HL-60/S4 treated with phorbol 12-myristate 13-acetate at 8.2 ng/mL for 4 days and 3 days (cell line): ENCODE measurements around the gene USH2A.

Source experiments
- in situ Hi-C: fragments of 300-500 bp; cut with MboI; formaldehyde crosslinking; loops from 2 replicates; pipeline ENCODE4 v1.15.0; 2022; ENCODE audit warnings: low sequenced_read_pairs

Gene USH2A

GRCh38 chr1:216422821-216423520 is at the start of gene USH2A:
USH2A (minus strand) TSS chr1:216423448; CDS start chr1:216422336, 1,112 bp downstream.
- in situ Hi-C loops, result no loop called here

GRCh38 chr1:216466162-216466801 is 43.0 kb upstream of the USH2A start:
- in situ Hi-C loops, result no loop called here

GRCh38 chr1:216464489-216464888 is 41.2 kb upstream of the USH2A start:
- in situ Hi-C loops, result no loop called here

- in situ Hi-C loops, result no loop called here
Observed at GRCh38 chr1:216462066-216462775, 39.0 kb upstream of the USH2A start.

GRCh38 chr1:216461466-216461865 is 38.2 kb upstream of the USH2A start:
- in situ Hi-C loops, result no loop called here

GRCh38 chr1:216459651-216460207 is 36.5 kb upstream of the USH2A start:
- in situ Hi-C loops, result no loop called here

GRCh38 chr1:216458812-216459211 is 35.6 kb upstream of the USH2A start:
- in situ Hi-C loops, result no loop called here

GRCh38 chr1:216457356-216457755 is 34.1 kb upstream of the USH2A start:
- in situ Hi-C loops, result no loop called here

GRCh38 chr1:216456682-216457081 is 33.4 kb upstream of the USH2A start:
- in situ Hi-C loops, result no loop called here

GRCh38 chr1:216453777-216454176 is 30.5 kb upstream of the USH2A start:
- in situ Hi-C loops, result no loop called here

- in situ Hi-C loops, result no loop called here
Observed at GRCh38 chr1:216450227-216450626, 27.0 kb upstream of the USH2A start.

GRCh38 chr1:216448011-216448510 is 24.8 kb upstream of the USH2A start:
- in situ Hi-C loops, result no loop called here

GRCh38 chr1:216437603-216438002 is 14.4 kb upstream of the USH2A start:
- in situ Hi-C loops, result no loop called here

GRCh38 chr1:216434232-216434631 is 11.0 kb upstream of the USH2A start:
- in situ Hi-C loops, result no loop called here

- in situ Hi-C loops, result no loop called here
Observed at GRCh38 chr1:216433175-216433574, 9.9 kb upstream of the USH2A start.

- in situ Hi-C loops, result no loop called here
Observed at GRCh38 chr1:216430744-216431143, 7.5 kb upstream of the USH2A start.

GRCh38 chr1:216425577-216425976 is 2.3 kb upstream of the USH2A start:
- in situ Hi-C loops, result no loop called here

GRCh38 chr1:216420746-216421145 is 2.5 kb downstream of the USH2A start:
- in situ Hi-C loops, result no loop called here

- in situ Hi-C loops, result no loop called here
Observed at GRCh38 chr1:216420263-216420662, 3.0 kb downstream of the USH2A start.

GRCh38 chr1:216416488-216416887 is 6.8 kb downstream of the USH2A start:
- in situ Hi-C loops, result no loop called here

- in situ Hi-C loops, result no loop called here
Observed at GRCh38 chr1:216410026-216410425, 13.2 kb downstream of the USH2A start.
